Measurements from ENCODE around the gene TTC39C.

- TF ChIP-seq CTCF (IDR thresholded peaks at IDR 0.05) (no peak), ZFX (IDR thresholded peaks at IDR 0.05; ENCODE audit: borderline replicate concordance) (no peak)
These were observed 138.8 kb downstream of the TTC39C start for GRCh38 chr18:24153397-24153796.

All from 22Rv1 (cell line).